ENCODE measurements around the gene R3HCC1L. TPM values are rescaled to one million over a fixed set of nuclear protein-coding genes. Genes with fewer than 3 reads are reported as not detected.

R3HCC1L gene
- total and polyA plus RNA-seq, 10 of the 15 experiments (the other 5 are each of a cell fraction or from before 2014, with no cell fraction given), result 11.3 to 20.3 (median 15.3) TPM

DNA sequence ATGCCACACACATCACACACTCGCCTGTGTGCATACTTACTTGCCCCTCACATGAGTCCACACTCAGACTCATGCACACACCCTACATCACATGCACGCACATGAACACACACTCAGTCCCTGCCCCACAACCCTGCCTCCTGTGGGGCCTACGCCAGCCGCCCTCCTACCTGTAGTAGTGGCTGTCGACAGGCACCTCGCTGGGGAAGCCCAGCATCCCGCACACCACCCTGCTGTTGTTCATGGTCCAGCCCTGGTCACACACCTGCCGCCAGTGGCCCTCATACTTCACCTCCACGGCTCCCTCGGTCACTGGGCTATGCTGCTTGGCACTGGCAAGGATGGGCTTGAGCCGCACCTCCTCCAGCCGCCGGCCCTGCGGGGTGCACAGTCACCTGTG lies 126.3 kb downstream of the R3HCC1L start (continued):
- TF ChIP-seq, protein P1, sequence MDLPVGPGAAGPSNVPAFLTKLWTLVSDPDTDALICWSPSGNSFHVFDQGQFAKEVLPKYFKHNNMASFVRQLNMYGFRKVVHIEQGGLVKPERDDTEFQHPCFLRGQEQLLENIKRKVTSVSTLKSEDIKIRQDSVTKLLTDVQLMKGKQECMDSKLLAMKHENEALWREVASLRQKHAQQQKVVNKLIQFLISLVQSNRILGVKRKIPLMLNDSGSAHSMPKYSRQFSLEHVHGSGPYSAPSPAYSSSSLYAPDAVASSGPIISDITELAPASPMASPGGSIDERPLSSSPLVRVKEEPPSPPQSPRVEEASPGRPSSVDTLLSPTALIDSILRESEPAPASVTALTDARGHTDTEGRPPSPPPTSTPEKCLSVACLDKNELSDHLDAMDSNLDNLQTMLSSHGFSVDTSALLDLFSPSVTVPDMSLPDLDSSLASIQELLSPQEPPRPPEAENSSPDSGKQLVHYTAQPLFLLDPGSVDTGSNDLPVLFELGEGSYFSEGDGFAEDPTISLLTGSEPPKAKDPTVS (IDR thresholded peaks at IDR 0.05; ENCODE audit: low read depth, low read length), result no peak
- TF ChIP-seq ESRRA (IDR thresholded peaks at IDR 0.05; ENCODE audit: low read length), result no peak

DNA sequence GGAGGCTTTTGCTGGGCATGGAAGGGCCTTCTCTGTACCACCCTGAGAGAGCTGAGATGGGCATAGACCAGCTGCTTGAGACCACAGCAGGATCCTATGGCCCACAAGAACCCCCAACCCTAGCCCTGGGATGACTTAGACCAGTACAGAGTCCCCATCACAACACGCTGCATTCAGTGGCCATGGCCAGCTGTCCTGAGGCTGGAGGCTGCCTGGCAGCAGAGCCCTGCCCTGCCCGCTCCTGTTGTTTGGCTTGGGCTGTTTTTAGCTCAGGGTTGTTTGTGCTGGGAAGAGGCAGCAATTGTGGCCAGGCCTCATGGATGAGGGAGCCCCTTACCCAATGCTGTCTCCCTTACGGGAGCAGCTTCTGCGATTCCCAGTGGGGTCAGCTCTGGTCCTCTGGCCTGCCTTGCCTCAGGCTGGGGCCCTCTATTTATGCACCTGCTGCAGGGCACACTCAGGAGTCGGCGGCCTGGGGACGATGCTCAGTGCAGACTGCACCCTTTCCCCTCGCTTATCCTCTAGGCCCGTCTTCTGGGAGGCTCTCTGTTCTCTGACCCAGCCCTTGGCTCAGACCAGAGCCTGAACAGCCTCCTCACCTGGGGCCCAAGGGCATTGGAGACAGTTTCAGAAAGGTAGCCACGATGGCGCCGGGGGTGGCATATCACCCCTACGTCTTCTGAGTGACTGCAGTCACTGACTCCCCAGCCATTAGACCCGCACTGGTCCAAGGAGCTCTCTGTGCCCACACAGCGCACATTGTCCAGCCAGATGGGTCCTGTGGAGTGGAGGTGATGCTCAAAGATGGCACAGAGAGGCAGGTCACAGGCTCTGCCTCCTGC lies 127.2 kb downstream of the R3HCC1L start:
- Histone ChIP-seq H2AFZ (ENCODE audit: control insufficient read depth, low read depth, low read length) (no peak overlapping the region), H3K9ac (ENCODE audit: control insufficient read depth, insufficient read depth, low read length) (no peak overlapping the region), H3K4me2 (ENCODE audit: control insufficient read depth, insufficient read depth) (no peak overlapping the region), H3K4me1 (ENCODE audit: control insufficient read depth, insufficient read depth, low read length) (no peaks in the 10 kb centered on the region), H3K9me3 (replicated peaks; ENCODE audit: control insufficient read depth, insufficient read depth, low read length) (no peaks in the 10 kb centered on the region), H3K27me3 (replicated peaks in 1 of 2; ENCODE audit: control insufficient read depth in 2 of 2, insufficient read depth in 2 of 2, low read length in 1 of 2) (no peaks in the 10 kb centered on the region; a peak in 1 of 4 replicates), H4K20me1 (ENCODE audit: control insufficient read depth, insufficient read depth) (no peaks in the 10 kb centered on the region), H3K27ac (ENCODE audit: control insufficient read depth, insufficient read depth) (no peak overlapping the region), H3K79me2 (ENCODE audit: control insufficient read depth, insufficient read depth, low read length) (no peaks in the 10 kb centered on the region), H3K4me3 (no peak overlapping the region), H3K36me3 (ENCODE audit: control insufficient read depth in 2 of 2, insufficient read depth in 2 of 2, low read length in 1 of 2) (no peaks in the 10 kb centered on the region; a peak in 1 of 4 replicates)
- SMC1A ChIA-PET (ENCODE audit: uncharacterized antibody, unreplicated experiment), result no interaction called here
- no TSS peak for BruUV-seq (replicated peaks)
- FAIRE-seq (no peak), DNase-seq (ENCODE audit: low read depth, low spot score) (no peak), ATAC-seq (no peak)
- CTCF ChIA-PET, result interaction anchor here (1.7 kb wide), 1 partner anchor 34 kb away, joined by 4 read pairs; no protein-coding TSS in a partner anchor
- intact Hi-C loops (cut with micrococcal nuclease; ENCODE audit: unreplicated experiment) (no loop called here), in situ Hi-C loops (cut with MboI) (no loop called here)
- POLR2A ChIA-PET, result no interaction called here
- 77% methylated on average over 15 of the region's 15 CpGs for WGBS (ENCODE audit: insufficient coverage, insufficient replicate concordance, low lambda C conversion rate, missing lambda C conversion rate)
- TF ChIP-seq RCOR1 (conservative IDR thresholded peaks at IDR 0.05; ENCODE audit: low read depth, low read length) (no peak), BACH1 (IDR thresholded peaks at IDR 0.05; ENCODE audit: borderline replicate concordance) (no peak), MTA2 (IDR thresholded peaks at IDR 0.05; ENCODE audit: low read depth) (no peak), RELA (IDR thresholded peaks at IDR 0.05; ENCODE audit: borderline replicate concordance, partially characterized antibody) (no peak), PAX8 (IDR thresholded peaks at IDR 0.05) (no peak), NR2F1 (conservative IDR thresholded peaks at IDR 0.05) (no peak)
- TF ChIP-seq, protein P2, sequence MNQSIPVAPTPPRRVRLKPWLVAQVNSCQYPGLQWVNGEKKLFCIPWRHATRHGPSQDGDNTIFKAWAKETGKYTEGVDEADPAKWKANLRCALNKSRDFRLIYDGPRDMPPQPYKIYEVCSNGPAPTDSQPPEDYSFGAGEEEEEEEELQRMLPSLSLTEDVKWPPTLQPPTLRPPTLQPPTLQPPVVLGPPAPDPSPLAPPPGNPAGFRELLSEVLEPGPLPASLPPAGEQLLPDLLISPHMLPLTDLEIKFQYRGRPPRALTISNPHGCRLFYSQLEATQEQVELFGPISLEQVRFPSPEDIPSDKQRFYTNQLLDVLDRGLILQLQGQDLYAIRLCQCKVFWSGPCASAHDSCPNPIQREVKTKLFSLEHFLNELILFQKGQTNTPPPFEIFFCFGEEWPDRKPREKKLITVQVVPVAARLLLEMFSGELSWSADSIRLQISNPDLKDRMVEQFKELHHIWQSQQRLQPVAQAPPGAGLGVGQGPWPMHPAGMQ (IDR thresholded peaks at IDR 0.05; ENCODE audit: borderline replicate concordance), result no peak
- TF ChIP-seq, protein P3, sequence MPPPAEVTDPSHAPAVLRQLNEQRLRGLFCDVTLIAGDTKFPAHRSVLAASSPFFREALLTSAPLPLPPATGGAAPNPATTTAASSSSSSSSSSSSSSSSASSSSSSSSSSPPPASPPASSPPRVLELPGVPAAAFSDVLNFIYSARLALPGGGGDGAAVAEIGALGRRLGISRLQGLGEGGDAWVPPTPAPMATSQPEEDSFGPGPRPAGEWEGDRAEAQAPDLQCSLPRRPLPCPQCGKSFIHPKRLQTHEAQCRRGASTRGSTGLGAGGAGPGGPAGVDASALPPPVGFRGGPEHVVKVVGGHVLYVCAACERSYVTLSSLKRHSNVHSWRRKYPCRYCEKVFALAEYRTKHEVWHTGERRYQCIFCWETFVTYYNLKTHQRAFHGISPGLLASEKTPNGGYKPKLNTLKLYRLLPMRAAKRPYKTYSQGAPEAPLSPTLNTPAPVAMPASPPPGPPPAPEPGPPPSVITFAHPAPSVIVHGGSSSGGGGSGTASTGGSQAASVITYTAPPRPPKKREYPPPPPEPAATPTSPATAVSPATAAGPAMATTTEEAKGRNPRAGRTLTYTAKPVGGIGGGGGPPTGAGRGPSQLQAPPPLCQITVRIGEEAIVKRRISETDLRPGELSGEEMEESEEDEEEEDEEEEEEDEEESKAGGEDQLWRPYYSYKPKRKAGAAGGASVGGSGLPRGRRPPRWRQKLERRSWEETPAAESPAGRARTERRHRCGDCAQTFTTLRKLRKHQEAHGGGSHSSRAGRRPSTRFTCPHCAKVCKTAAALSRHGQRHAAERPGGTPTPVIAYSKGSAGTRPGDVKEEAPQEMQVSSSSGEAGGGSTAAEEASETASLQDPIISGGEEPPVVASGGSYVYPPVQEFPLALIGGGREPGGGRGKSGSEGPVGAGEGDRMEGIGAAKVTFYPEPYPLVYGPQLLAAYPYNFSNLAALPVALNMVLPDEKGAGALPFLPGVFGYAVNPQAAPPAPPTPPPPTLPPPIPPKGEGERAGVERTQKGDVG (CRISPR knock-in tag; IDR thresholded peaks at IDR 0.05), result no peak
- TF ChIP-seq, protein P4, sequence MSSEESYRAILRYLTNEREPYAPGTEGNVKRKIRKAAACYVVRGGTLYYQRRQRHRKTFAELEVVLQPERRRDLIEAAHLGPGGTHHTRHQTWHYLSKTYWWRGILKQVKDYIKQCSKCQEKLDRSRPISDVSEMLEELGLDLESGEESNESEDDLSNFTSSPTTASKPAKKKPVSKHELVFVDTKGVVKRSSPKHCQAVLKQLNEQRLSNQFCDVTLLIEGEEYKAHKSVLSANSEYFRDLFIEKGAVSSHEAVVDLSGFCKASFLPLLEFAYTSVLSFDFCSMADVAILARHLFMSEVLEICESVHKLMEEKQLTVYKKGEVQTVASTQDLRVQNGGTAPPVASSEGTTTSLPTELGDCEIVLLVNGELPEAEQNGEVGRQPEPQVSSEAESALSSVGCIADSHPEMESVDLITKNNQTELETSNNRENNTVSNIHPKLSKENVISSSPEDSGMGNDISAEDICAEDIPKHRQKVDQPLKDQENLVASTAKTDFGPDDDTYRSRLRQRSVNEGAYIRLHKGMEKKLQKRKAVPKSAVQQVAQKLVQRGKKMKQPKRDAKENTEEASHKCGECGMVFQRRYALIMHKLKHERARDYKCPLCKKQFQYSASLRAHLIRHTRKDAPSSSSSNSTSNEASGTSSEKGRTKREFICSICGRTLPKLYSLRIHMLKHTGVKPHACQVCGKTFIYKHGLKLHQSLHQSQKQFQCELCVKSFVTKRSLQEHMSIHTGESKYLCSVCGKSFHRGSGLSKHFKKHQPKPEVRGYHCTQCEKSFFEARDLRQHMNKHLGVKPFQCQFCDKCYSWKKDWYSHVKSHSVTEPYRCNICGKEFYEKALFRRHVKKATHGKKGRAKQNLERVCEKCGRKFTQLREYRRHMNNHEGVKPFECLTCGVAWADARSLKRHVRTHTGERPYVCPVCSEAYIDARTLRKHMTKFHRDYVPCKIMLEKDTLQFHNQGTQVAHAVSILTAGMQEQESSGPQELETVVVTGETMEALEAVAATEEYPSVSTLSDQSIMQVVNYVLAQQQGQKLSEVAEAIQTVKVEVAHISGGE (CRISPR knock-in tag; IDR thresholded peaks at IDR 0.05), result no peak
- RAD21 ChIA-PET (ENCODE audit: unreplicated experiment), result no interaction called here
